CMK (cell line): ENCODE results near the gene FSTL4.

Source experiments
- DNase-seq: peaks from one replicate; pipeline ENCODE4 v3.0.0-alpha.2; 2010; ENCODE audit warnings: low read depth

The FSTL4 gene

GRCh38 chr5:133514456-133514855 lies 97.9 kb downstream of the FSTL4 start:
- DNase-seq, result no peak

DNA sequence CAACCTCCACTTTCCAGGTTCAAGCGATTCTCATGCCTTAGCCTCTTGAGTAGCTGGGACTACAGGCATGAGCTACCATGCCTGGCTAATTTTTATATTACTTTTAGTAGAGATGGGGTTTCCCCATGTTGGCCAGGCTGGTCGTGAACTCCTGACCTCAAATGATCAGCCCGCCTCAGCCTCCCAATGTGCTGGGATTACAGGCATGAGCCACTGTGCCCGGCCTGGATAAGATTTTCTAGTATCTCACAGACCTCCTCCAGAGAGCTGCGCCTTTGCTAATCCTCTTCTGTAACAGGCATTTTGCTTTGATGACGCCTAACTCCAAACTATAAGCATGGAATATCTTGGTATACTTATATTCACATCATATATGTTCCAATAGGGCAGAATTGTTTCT lies 99.4 kb downstream of the FSTL4 start:
- no peak for DNase-seq

GRCh38 chr5:133511653-133512235 lies 100.6 kb downstream of the FSTL4 start:
- no peak for DNase-seq

GRCh38 chr5:133510634-133511262 lies 101.6 kb downstream of the FSTL4 start:
- DNase-seq, result no peak

- DNase-seq, result no peak
Measured at GRCh38 chr5:133509742-133510079, 102.6 kb downstream of the FSTL4 start.

DNA sequence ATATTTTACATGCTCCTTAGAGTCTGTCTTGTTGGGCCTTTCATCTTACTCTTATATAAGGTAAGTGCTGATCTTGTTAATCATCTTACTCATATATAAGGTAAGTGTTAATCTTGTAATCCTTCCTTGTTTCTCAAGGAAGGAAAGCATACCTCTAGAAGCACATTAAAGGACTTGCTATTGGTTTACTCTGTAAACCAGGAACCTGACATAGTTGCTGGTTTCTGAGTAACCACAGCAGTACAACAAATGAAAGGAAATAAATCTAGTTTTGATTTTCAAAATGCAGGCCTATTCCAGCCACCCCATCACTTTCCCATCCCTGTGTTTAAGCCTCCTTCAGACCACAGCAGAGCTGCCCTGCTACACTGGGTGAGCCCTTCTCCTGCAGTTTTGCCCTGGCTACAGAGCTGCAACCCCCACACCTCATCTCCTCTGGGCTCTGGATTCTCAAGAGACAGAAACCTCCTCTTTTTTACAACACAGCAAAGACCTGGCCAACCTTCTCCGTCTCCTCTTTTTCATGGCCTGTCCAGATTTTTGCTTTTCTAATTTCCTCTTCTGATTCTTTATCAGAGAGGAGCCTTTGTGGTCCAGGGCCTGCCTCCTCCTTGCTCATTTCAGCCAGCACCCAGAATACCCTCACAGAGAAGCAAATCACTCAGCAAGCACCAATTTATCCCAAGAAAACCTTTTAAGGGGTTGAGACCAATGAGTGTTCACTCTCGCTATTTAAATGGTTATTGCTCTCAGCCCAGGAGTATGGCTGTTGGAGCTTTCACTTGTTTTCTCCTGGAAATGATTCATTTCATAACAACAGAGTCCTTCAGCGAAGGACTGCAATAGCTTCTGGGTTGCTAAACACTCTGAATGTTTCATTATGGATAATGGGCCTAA lies 103.2 kb downstream of the FSTL4 start:
- DNase-seq, result no peak

- DNase-seq, result no peak
Measured at GRCh38 chr5:133508331-133508730, 104.0 kb downstream of the FSTL4 start.

- DNase-seq, result no peak
Measured at GRCh38 chr5:133506181-133506580, 106.2 kb downstream of the FSTL4 start.

GRCh38 chr5:133503511-133503910 lies 108.8 kb downstream of the FSTL4 start:
- no peak for DNase-seq

- no peak for DNase-seq
Measured at GRCh38 chr5:133499895-133500294, 112.4 kb downstream of the FSTL4 start.

- no peak for DNase-seq
Measured at GRCh38 chr5:133497608-133498348, 114.6 kb downstream of the FSTL4 start.

GRCh38 chr5:133496631-133497030 lies 115.7 kb downstream of the FSTL4 start:
- no peak for DNase-seq

GRCh38 chr5:133494923-133495246 lies 117.5 kb downstream of the FSTL4 start:
- no peak for DNase-seq

DNA sequence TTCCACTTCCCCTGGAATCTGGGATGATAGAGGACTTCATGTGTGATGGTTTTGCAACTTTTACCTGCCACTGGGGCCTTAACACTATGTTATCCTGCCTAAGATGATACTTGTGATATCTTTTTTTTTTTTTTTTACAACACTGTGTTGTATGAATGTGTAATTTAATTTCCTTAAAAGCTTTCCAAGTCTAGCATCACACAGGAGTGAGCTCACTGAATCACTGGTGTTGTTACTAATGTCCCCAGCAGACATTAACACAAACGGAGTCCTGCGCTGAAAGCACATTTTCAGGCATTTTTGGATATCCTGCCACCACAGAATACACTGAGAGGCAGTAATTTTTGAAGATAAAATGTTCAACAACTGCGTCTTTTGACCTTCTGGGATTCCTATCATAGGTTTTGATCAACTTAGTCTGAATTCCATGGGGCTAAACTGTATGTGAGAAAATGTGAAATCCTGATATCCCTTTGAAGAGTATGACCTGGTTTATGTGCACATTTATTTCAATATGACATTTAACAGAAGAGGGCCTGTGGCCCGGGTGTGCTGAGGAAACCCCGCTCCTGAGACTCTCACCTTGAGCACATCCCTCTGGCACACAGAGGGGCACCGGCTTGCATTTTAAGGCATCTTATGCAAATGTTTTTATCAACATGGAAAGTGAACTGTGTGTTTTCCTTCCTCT lies 118.0 kb downstream of the FSTL4 start:
- no peak for DNase-seq

DNA sequence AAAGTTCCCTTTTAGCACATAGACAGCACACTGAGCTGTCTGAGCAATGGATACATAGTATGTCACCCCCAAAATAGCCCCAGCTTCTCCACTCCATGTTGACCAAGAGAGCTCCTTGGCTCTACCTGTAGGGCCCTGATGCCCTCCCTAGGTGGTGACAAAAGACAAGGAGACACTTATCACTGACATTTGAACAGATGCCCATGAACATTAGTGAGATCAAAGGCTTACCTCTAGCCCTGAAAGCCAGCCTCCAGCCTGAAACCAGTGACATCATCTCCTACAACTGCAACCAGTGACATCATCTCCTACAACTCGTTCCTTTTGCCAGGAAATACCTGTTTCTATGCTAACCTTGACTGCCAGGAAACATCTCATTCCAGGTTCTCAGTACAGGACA lies 122.7 kb downstream of the FSTL4 start:
- no peak for DNase-seq

DNA sequence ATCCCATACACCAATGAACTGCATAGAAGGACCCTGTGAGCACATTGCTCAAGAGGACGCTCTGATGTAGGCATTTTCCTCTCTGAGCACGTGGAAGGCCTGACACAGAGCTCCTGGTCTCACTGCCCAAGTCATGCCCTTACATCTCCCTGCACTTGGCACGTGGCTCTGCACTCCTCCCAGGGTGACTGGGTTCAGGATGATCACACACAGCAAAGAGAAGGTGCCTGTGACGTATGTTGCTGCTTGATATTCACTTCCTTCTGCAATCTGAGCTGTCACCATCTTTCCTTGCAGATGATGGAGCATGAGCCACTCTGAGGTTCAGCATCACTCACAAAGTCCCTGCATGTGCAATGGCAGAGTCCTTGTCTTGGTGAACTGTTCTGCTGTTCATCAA lies 125.2 kb downstream of the FSTL4 start:
- no peak for DNase-seq

- DNase-seq, result no peak
Measured at GRCh38 chr5:133485468-133485867, 126.9 kb downstream of the FSTL4 start.

DNA sequence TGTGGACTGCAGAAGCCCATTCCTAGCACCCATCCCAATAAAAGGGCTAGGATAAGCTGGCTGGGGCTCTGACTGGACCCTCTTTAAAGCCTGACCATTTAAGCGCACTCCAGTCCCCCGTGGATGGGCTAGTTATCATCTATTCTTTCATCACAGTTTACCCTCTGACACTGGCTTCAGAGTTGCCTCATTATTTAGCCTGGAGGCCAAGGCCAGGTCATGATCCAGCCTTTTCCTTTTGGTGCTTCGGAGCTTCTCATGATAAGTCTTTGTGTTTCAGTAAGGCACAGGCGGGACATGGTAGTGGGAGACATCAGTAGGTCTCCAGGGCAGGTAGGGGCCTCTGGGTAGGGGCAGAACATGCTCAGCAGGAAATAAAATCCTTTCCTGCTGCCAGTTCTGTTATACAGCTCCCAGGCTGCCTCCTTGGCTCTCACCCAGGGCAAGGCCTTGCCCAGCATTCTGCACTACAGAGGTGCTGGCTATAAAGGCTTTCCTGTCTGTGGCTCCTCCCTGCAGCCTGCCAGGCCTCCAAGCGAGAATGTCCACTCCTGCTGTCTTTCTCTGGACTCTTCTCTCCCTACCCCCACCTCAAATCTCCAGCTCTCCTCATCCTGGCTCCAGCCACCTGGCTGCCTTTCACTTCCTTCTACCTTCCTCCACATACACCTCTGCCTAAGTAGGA lies 128.8 kb downstream of the FSTL4 start:
- no peak for DNase-seq

DNA sequence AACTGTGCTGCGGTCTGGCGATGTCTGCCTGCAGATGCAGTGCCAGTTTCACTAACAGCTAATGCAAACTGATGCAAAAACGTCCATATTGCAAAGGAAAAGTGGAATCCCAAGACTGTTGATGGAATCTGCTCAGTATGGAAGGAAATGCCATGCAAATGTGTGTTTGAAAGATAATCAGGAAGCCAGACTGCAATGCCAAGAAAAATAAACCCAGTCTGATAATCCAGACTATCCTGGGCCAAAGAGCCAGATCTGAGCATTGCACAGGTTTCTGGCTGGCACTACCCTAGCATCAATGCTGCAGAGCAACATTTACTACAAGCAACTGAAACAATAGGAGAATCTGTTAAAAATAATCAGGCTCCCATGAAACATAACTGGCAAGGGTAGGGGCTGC lies 130.3 kb downstream of the FSTL4 start:
- DNase-seq, result no peak

DNA sequence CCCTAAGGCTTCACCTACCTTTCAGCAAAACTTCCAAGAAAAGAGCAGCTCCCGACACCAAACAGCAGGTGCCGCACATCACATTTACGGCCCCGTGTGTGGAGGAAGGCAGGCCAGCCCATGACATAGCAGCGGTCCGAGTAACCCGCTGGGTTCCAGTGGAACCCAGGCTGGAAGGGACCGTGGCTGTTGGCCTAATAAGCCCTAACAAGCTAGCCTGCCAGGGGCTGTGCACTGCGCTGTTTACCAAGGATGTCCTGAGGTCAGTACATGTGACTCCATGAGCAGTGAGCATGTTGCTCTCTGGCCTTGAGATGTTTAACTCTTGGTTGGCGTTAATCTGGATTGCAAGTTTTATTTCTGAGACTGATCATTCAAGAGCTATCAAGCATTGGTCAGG lies 131.5 kb downstream of the FSTL4 start:
- no peak for DNase-seq

DNA sequence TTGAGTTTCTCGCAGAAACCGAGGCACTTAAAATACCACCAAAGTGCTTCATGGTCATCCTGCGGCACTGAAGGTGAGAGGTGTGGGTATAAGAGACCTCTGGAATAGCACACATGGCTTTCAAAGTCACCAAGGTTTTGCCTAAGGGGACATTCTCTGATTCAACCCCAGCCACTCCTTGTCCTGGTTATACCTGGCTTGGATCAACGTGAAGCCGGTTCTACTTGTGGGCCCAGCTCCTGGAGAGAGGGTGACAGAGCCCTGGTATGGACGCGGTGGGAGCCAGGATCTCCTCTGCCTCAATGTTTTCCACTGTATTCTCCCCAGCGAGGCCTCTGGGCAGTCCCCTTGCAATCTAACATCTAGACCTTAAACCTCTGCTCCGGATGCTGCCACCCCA lies 132.0 kb downstream of the FSTL4 start:
- DNase-seq, result no peak
